Measurements from ENCODE around the gene TMEM17.

TMEM17 gene

DNA sequence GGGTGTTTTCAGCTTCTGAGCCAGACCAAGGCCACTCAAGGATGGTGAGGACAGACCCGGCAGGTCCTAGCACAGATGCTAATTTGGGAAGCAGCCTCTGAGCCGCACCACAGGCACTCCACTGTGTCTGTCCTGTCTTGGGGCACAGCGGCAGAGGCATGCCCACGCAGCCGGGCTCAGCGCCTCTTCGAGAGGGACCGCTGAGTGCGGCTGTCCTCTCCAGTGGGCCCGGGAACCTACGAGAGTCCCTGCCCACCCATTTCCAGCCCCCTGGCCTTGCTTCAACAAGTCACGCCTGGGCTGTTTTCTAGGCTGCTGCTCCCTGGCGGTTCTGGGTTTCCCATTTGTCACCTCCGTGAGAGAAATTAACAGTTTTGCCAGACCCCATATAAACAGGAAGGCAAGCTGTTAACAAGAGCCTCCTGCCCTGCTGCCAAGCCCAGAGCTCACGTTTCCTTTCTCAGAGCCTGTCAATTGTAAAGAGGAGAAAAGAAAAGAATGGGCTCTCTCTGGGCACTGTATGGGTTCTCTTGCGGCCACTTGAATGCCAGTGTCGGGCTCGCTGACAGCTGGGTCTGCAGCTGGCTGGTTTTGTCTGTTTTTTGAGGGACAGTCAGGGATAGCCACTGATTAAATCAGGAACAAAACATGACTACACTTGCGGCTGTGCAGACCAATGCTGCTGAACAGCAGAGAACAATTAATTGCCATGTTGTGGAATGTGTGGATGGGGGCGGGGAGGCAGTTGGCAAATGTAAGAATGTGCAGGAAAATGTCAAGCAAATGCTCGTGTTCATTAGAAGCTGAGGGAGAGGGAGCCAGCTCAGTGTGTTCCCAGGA lies 30.6 kb downstream of the TMEM17 start:
- no peak for DNase-seq (ENCODE audit: low read depth)
- TF ChIP-seq, protein P1, sequence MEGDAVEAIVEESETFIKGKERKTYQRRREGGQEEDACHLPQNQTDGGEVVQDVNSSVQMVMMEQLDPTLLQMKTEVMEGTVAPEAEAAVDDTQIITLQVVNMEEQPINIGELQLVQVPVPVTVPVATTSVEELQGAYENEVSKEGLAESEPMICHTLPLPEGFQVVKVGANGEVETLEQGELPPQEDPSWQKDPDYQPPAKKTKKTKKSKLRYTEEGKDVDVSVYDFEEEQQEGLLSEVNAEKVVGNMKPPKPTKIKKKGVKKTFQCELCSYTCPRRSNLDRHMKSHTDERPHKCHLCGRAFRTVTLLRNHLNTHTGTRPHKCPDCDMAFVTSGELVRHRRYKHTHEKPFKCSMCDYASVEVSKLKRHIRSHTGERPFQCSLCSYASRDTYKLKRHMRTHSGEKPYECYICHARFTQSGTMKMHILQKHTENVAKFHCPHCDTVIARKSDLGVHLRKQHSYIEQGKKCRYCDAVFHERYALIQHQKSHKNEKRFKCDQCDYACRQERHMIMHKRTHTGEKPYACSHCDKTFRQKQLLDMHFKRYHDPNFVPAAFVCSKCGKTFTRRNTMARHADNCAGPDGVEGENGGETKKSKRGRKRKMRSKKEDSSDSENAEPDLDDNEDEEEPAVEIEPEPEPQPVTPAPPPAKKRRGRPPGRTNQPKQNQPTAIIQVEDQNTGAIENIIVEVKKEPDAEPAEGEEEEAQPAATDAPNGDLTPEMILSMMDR (IDR thresholded peaks at IDR 0.05; ENCODE audit: control insufficient read depth, insufficient read depth, low read depth, low read length, missing control alignments), result no peak
- no peak overlapping the region for H3K4me3 ChIP-seq (ENCODE audit: control insufficient read depth, low read depth, low read length)

DNA sequence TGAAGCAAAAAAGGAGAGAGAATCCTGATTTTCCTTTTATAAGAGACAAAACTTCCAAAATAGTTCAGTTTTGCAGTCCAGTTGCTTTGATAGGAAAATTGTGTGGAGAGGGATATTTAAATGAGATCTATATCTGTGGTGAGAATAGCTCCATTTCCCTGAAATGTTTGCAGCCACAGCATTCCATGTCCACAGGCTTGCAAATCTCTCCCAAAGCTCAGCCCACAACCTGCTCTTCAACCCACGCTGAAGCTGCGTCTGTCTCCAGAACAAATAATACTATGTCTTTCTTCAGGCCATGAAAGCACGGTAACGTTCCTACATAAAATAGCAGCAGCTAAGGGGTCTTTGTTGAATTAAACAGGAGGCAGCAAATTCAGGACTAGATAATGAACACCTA lies 31.8 kb downstream of the TMEM17 start:
- H3K4me3 ChIP-seq (ENCODE audit: control insufficient read depth, low read depth, low read length), result no peak overlapping the region
- TF ChIP-seq, protein P1 (IDR thresholded peaks at IDR 0.05; ENCODE audit: control insufficient read depth, insufficient read depth, low read depth, low read length, missing control alignments), result no peak
- no peak for DNase-seq (ENCODE audit: low read depth)

DNA sequence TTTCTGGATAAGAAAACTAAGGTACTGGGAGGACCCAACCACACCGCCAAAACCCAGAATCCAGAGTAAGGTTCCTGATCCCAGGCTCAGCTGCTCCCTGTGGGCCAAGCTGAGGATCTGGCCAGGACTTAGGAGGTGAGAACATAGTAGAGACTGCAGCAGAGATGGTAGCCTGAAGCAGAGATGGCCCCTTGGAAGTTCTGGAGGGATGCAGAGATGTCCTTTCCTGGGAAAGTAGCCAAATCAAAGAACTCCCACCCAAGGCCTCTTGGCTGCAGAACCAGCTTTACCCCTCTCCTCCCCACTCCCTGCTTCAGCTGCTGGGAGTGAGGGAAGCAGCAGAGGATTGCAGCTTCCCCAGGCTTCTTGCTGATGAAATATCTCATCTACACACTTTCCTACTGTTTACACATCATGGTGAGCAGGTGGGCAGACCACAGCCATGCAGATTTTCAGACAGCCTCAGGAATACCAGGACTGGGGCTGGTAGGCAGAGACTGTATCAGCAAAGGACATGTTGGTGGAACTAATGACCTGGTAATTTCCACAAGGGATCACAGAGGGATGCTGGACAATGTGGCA lies 32.7 kb downstream of the TMEM17 start:
- DNase-seq (ENCODE audit: low read depth), result no peak
- TF ChIP-seq, protein P1 (IDR thresholded peaks at IDR 0.05; ENCODE audit: control insufficient read depth, insufficient read depth, low read depth, low read length, missing control alignments), result no peak
- H3K4me3 ChIP-seq (ENCODE audit: control insufficient read depth, low read depth, low read length), result no peak overlapping the region

DNA sequence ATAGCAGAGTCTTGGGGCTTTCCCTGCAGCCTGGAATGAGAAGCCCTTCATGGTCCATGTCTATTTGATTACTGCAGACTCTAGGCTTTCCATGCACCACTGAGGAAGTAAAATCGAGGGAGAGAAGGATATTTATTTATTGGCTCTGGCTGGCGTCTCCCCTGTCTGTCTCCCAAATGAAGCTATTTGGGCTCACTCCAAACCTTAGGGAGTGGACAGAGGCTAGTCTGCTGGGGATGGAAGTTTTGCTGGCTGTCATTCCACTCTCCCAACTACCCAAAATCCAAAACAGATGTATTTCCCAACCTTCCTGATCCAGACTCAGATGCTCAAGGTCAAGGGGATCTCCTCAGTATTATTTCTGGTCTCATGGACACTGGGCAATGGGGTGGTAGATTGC lies 33.7 kb downstream of the TMEM17 start:
- H3K4me3 ChIP-seq (ENCODE audit: control insufficient read depth, low read depth, low read length), result no peak overlapping the region
- TF ChIP-seq, protein P1 (IDR thresholded peaks at IDR 0.05; ENCODE audit: control insufficient read depth, insufficient read depth, low read depth, low read length, missing control alignments), result no peak
- DNase-seq (ENCODE audit: low read depth), result no peak

DNA sequence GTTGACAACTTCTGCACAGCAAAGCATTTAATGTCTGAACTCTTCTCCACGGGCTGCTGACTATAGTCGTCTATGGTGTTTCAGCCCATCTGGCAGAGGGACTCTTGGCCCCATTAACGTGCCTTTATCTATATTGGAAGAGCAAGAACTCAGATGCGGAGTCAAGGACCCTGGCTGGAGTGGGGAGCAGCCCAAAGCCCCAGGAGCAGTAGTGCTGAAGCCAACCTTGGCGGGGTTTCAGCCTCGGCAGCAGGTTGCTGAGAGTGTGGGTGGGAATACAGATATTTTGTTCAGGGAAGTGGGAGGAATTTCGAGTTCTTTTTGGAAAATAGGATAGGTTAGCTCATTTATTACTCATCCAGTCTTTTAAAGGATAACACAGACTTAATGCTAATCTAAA lies 34.2 kb downstream of the TMEM17 start:
- no peak overlapping the region for H3K4me3 ChIP-seq (ENCODE audit: control insufficient read depth, low read depth, low read length)
- DNase-seq (ENCODE audit: low read depth), result no peak
- TF ChIP-seq, protein P1 (IDR thresholded peaks at IDR 0.05; ENCODE audit: control insufficient read depth, insufficient read depth, low read depth, low read length, missing control alignments), result no peak

DNA sequence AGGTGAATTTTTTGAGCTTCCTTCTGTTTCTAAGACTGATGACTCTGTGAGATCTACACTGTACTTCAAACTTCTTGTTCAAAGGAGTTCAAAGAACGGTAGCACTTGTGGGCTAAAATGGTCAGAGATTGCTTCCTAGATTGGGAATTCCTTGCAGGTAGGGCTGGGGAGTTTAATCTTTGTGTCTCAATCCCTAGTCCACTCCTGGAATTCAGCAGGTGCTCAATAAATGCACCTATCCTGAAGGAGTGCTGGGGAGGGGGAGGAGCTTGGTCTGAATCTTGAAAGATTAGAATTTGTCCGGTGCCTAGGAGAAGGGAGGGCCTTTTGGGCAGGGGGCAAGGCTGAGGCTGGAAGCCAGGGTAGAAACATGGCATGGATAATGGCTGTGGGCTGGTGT lies 34.6 kb downstream of the TMEM17 start:
- DNase-seq (ENCODE audit: low read depth), result no peak
- TF ChIP-seq, protein P1 (IDR thresholded peaks at IDR 0.05; ENCODE audit: control insufficient read depth, insufficient read depth, low read depth, low read length, missing control alignments), result no peak
- no peak overlapping the region for H3K4me3 ChIP-seq (ENCODE audit: control insufficient read depth, low read depth, low read length)

Data from AG09309 (cell line).